Neutrophil (primary cell): ENCODE measurements around the gene ARL6IP4.

Experiments used
- H3K27ac ChIP-seq: fragments of 200-600 bp; sonication (generic); 2 replicates; pipeline ENCODE4 v1.5.1; 2016; ENCODE audit warnings: mild to moderate bottlenecking, moderate library complexity
- H3K27me3 ChIP-seq: fragments of 200-600 bp; sonication (generic); 2 replicates; pipeline ENCODE4 v1.6.0; 2016; ENCODE audit warnings: mild to moderate bottlenecking
- H3K36me3 ChIP-seq: fragments of 200-600 bp; sonication (generic); 2 replicates; pipeline ENCODE4 v1.5.1; 2017
- H3K4me1 ChIP-seq, 2 experiments: fragments of 200-600 bp in 1 of 2; sonication (generic) in 1 of 2; 1 replicate in 1 of 2; 2 replicates in 1 of 2; pipeline versions ENCODE4 v1.5.1 to v1.6.1; 2013 to 2016; ENCODE audit warnings: low read depth in 1 of 2, low read length in 1 of 2, mild to moderate bottlenecking in 1 of 2, moderate library complexity in 1 of 2; ENCODE audit not compliant: control insufficient read depth in 1 of 2, insufficient read depth in 1 of 2
- H3K4me3 ChIP-seq, 2 experiments: fragments of 200-600 bp in 1 of 2; sonication (generic) in 1 of 2; 1 replicate in 1 of 2; 2 replicates in 1 of 2; pipeline ENCODE4 v1.5.1; 2013 to 2016; ENCODE audit warnings: low read depth in 1 of 2, low read length in 1 of 2, mild to moderate bottlenecking in 1 of 2, moderate library complexity in 1 of 2
- H3K9me3 ChIP-seq: fragments of 200-600 bp; sonication (generic); 2 replicates; pipeline ENCODE4 v1.5.1; 2016
- TF ChIP-seq, protein P1 (sequence below): fragments of 200-600 bp; sonication (generic); IDR thresholded peaks from 2 replicates; pipeline ENCODE4 v1.5.1; 2016; ENCODE audit warnings: antibody characterized with exemption

Gene ARL6IP4

DNA sequence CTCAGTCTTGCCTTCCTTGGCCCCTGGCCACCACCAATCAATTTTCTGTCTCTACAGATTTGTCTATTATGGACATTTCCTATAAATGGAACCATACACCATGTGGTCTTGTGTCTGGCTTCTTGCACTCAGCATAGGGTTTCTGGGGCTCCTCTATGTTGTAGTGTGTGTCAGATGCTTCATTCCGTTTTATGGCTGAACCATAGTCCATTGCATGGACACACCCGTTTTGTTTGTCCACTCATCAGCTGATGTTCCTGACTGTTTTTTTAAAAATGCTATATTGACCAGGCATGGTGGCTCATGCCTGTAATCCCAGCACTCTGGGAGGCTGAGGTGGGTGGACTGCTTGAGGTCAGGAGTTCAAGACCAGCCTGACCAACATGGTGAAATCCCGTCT, 21.0 kb downstream of the ARL6IP4 start:
- Histone ChIP-seq H3K27ac (no peak overlapping the region), H3K27me3 (no peaks in the 10 kb centered on the region), H3K4me3 (no peak overlapping the region), H3K4me1 (no peaks in the 10 kb centered on the region), H3K36me3 (no peaks in the 10 kb centered on the region), H3K9me3 (no peaks in the 10 kb centered on the region)
- TF ChIP-seq, protein P1, sequence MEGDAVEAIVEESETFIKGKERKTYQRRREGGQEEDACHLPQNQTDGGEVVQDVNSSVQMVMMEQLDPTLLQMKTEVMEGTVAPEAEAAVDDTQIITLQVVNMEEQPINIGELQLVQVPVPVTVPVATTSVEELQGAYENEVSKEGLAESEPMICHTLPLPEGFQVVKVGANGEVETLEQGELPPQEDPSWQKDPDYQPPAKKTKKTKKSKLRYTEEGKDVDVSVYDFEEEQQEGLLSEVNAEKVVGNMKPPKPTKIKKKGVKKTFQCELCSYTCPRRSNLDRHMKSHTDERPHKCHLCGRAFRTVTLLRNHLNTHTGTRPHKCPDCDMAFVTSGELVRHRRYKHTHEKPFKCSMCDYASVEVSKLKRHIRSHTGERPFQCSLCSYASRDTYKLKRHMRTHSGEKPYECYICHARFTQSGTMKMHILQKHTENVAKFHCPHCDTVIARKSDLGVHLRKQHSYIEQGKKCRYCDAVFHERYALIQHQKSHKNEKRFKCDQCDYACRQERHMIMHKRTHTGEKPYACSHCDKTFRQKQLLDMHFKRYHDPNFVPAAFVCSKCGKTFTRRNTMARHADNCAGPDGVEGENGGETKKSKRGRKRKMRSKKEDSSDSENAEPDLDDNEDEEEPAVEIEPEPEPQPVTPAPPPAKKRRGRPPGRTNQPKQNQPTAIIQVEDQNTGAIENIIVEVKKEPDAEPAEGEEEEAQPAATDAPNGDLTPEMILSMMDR: no peak

GRCh38 chr12:123003257-123003656, 22.8 kb downstream of the ARL6IP4 start:
- H3K36me3 ChIP-seq: no peaks in the 10 kb centered on the region
- H3K27me3 ChIP-seq: no peaks in the 10 kb centered on the region
- no peak overlapping the region for H3K4me3 ChIP-seq
- TF ChIP-seq, protein P1: no peak
- no peaks in the 10 kb centered on the region for H3K4me1 ChIP-seq
- no peak overlapping the region for H3K27ac ChIP-seq
- no peaks in the 10 kb centered on the region for H3K9me3 ChIP-seq

- Histone ChIP-seq H3K9me3 (no peaks in the 10 kb centered on the region), H3K27ac (no peak overlapping the region), H3K4me1 (no peaks in the 10 kb centered on the region), H3K27me3 (no peaks in the 10 kb centered on the region), H3K4me3 (no peak overlapping the region), H3K36me3 (no peaks in the 10 kb centered on the region)
- TF ChIP-seq, protein P1: no peak
Measured at GRCh38 chr12:123004287-123004686, 23.8 kb downstream of the ARL6IP4 start.

- Histone ChIP-seq H3K4me3 (no peak overlapping the region), H3K27ac (no peak overlapping the region), H3K27me3 (no peaks in the 10 kb centered on the region), H3K4me1 (no peaks in the 10 kb centered on the region), H3K36me3 (no peaks in the 10 kb centered on the region), H3K9me3 (no peaks in the 10 kb centered on the region)
- TF ChIP-seq, protein P1: no peak
Measured at GRCh38 chr12:123005081-123005626, 24.7 kb downstream of the ARL6IP4 start.

GRCh38 chr12:123006977-123007376, 26.5 kb downstream of the ARL6IP4 start:
- H3K36me3 ChIP-seq: no peaks in the 10 kb centered on the region
- TF ChIP-seq, protein P1: no peak

GRCh38 chr12:123010110-123010509, 29.6 kb downstream of the ARL6IP4 start:
- no peak overlapping the region for H3K4me3 ChIP-seq
- no peaks in the 10 kb centered on the region for H3K9me3 ChIP-seq
- no peaks in the 10 kb centered on the region for H3K4me1 ChIP-seq
- TF ChIP-seq, protein P1: no peak
- H3K27me3 ChIP-seq: no peaks in the 10 kb centered on the region
- no peak overlapping the region for H3K27ac ChIP-seq
- no peaks in the 10 kb centered on the region for H3K36me3 ChIP-seq

More at GRCh38 chr12:123006977-123007376, 26.5 kb downstream of the ARL6IP4 start:
- no peak overlapping the region for H3K27ac ChIP-seq
- no peaks in the 10 kb centered on the region for H3K27me3 ChIP-seq
- no peaks in the 10 kb centered on the region for H3K4me1 ChIP-seq
- H3K4me3 ChIP-seq: no peak overlapping the region
- no peaks in the 10 kb centered on the region for H3K9me3 ChIP-seq
